Loucy (cell line): Measurements from ENCODE around the gene CCL15.

Source experiments
- CTCF ChIP-seq: fragments of 200-600 bp; sonication (generic); conservative IDR thresholded peaks from 2 replicates; pipeline ENCODE4 v1.5.1; 2014; ENCODE audit warnings: mild to moderate bottlenecking, antibody characterized with exemption, low read length
- EZH2phosphoT487 ChIP-seq: fragments of 200-600 bp; IDR thresholded peaks from 2 replicates; pipeline ENCODE4 v1.6.1; 2018; ENCODE audit warnings: antibody characterized with exemption, mild to moderate bottlenecking, moderate library complexity, borderline replicate concordance

- TF ChIP-seq CTCF (no peak), EZH2phosphoT487 (no peak)
Observed at GRCh38 chr17:35963663-35964062, 37.7 kb downstream of the CCL15 start.
